Gastroesophageal sphincter (tissue), 4 donors: ENCODE results near the gene GALNT2. TPM values are rescaled to one million over a fixed set of nuclear protein-coding genes. Genes with fewer than 3 reads are reported as not detected.

Experiments used
- ATAC-seq: fragments of 150-250 bp; one replicate; pipeline ENCODE4 v1.9.1; 2016; ENCODE audit warnings: mild to moderate bottlenecking, moderate library complexity
- H3K27ac ChIP-seq, 4 donors: fragments of 200-600 bp; sonication (generic) in 3 of 4; 1 replicate in 3 of 4; 2 replicates in 1 of 4; pipeline ENCODE4 v1.5.1; 2016 to 2019
- H3K27me3 ChIP-seq: fragments of 200-600 bp; sonication (generic); one replicate; pipeline ENCODE4 v1.5.1; 2019
- H3K36me3 ChIP-seq, 2 donors: fragments of 200-600 bp; sonication (generic); one replicate each; pipeline ENCODE4 v1.5.1; 2019; ENCODE audit warnings: control low read depth in 1 of 2
- H3K4me1 ChIP-seq, 3 donors: fragments of 200-600 bp; sonication (generic); 1 replicate in 2 of 3; 2 replicates in 1 of 3; pipeline ENCODE4 v1.5.1; 2016 to 2019; ENCODE audit warnings: control low read depth in 2 of 3
- H3K4me3 ChIP-seq, 2 donors: fragments of 200-600 bp; sonication (generic); one replicate each; pipeline ENCODE4 v1.5.1; 2019; ENCODE audit warnings: mild to moderate bottlenecking in 1 of 2, moderate library complexity in 1 of 2
- H3K9me3 ChIP-seq, 3 donors: fragments of 200-600 bp; sonication (generic); one replicate each; pipeline ENCODE4 v1.5.1; 2017 to 2019; ENCODE audit warnings: control low read depth in 2 of 3
- CTCF ChIP-seq, 4 experiments: fragments of 200-600 bp in 2 of 4; fragments of 450-650 bp in 2 of 4; sonication (generic) in 1 of 4; IDR thresholded peaks; one replicate each; pipeline ENCODE4 v1.5.1; 2017 to 2019; ENCODE audit warnings: antibody characterized with exemption in 4 of 4, mild to moderate bottlenecking in 2 of 4, moderate library complexity in 2 of 4
- EP300 ChIP-seq: sonication (generic); formaldehyde crosslinking; IDR thresholded peaks from one replicate; pipeline ENCODE4 v1.6.1; 2017; ENCODE audit warnings: antibody characterized with exemption, mild to moderate bottlenecking
- POLR2A ChIP-seq, 2 donors: fragments of 450-650 bp; IDR thresholded peaks; one replicate each; pipeline ENCODE4 v1.6.1; 2017; ENCODE audit warnings: antibody characterized with exemption in 2 of 2, mild to moderate bottlenecking in 2 of 2, moderate library complexity in 1 of 2
- POLR2AphosphoS5 ChIP-seq: sonication (generic); formaldehyde crosslinking; IDR thresholded peaks from one replicate; pipeline ENCODE4 v1.6.1; 2017; ENCODE audit warnings: antibody characterized with exemption
- WGBS, 2 donors: methylation state at CpG; one replicate each; pipeline ENCODE4 v1.1.5; 2018; ENCODE audit warnings: low coverage in 1 of 2; 5-methylcytosine and 5-hydroxymethylcytosine counted together
- total RNA-seq, 4 donors: library from RNA; depleted of rRNA; stranded (reverse); fragments of >200 nt; gene quantifications; one replicate each; pipeline ENCODE4 v1.1.0, GENCODE V29; 2016

The GALNT2 gene
- total RNA-seq, 4 donors from 2014 or later, result 95.3 to 160 (median 134) TPM

DNA sequence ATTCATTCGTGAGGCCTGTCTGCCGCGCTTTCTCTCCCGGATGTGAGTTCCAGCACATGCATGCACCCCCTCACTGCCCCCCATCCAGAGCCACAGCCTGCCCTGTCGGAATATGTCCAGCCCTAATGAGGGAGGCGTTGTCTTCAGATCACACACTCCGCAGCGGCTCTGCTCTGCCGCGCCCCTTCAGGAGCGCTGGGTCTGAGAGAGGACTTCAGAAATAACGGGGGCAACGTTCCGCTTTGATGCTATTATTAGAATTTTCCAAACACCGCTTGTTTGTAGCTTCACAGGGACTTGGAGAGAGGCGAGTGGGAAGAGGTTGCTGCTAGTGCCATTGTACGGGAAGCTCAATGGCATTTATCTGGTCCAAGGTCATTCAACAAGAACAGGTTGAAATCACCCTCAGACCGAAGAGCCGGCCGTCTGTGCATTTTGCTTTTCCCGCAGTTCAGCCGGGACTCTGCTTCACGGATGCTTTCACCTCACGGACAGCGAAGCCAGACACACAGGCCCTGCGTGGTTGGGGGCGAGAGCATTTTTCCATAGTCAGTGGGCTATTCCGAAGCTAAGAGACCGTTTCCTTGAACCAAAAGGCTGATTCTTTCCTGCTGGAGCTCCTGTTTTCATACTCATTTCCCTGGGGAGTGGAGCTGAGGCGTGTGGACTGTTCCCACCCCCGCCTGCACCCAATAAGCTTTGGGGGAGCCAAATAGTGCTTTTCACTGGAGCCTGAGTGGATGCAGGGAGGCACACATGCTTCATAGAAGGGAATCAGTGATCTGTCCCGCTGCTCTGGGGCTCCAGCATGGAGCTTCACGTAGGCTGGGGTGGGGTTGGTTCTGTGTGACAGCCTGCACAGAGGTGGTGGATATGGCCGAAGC is 69.7 kb downstream of the GALNT2 start:
- Histone ChIP-seq H3K4me1 (peaks cover 7 to 100% (median 20%) of the 10 kb centered on the region in 3 donors), H3K27me3 (no peaks in the 10 kb centered on the region), H3K4me3 (peak overlapping the region in 1 of 2 donors; percentile 30), H3K9me3 (no peaks in the 10 kb centered on the region), H3K36me3 (no peaks in the 10 kb centered on the region), H3K27ac (peak overlapping the region; percentile 9 to 76 (median 69))
- peak; percentile 37 for ATAC-seq
- 55% methylated on average over 13 of the region's 34 CpGs; no CpG with 5 or more reads in 1 of the 2 donors for WGBS, 2 donors
- no peak for TF ChIP-seq CTCF (IDR thresholded peaks at IDR 0.05)
- no peak for TF ChIP-seq EP300
- no peak for TF ChIP-seq POLR2AphosphoS5
- TF ChIP-seq POLR2A (IDR thresholded peaks at IDR 0.05), result no peak

DNA sequence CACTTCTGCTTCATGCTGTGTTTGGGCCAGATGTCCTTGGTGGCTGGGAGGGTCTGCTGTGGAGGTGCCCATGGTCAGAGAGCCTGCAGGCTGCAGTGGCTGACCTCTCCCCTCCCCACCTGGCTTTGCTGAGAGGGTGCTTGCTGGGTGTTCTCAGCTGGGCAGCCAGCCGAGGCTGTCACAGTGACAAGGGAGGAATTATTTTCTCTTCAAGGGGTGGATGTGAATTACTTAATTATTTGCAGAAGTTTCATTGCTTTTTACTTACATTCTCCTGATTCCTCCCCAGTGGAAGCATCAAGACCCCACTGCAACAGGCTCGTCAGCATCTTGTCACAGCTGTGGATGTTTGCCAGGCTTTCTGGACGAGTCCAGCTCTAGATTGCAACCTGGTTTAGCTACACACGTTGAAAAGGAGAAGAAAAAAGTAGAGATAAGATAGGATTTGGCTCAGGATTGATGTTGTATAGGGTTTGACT is 70.3 kb downstream of the GALNT2 start:
- Histone ChIP-seq H3K36me3 (no peaks in the 10 kb centered on the region), H3K9me3 (no peaks in the 10 kb centered on the region), H3K27ac (peak overlapping the region in 3 of 4 donors; percentile 68 to 76 (median 70)), H3K4me1 (peaks cover 7 to 100% (median 20%) of the 10 kb centered on the region in 3 donors), H3K4me3 (peak overlapping the region in 1 of 2 donors; percentile 30), H3K27me3 (no peaks in the 10 kb centered on the region)
- WGBS, 2 donors, result 30 to 48% methylated on average over 3 to 4 of the region's 4 CpGs
- no peak for ATAC-seq
- TF ChIP-seq CTCF (IDR thresholded peaks at IDR 0.05), result no peak
- TF ChIP-seq POLR2A (IDR thresholded peaks at IDR 0.05), result no peak
- no peak for TF ChIP-seq EP300
- TF ChIP-seq POLR2AphosphoS5, result no peak

GRCh38 chr1:230138561-230139239 is 71.7 kb downstream of the GALNT2 start:
- TF ChIP-seq CTCF (IDR thresholded peaks at IDR 0.05), result no peak
- no peak for TF ChIP-seq EP300
- Histone ChIP-seq H3K4me3 (no peak overlapping the region), H3K36me3 (no peaks in the 10 kb centered on the region), H3K4me1 (peaks cover 7 to 100% (median 29%) of the 10 kb centered on the region in 3 donors), H3K27me3 (no peaks in the 10 kb centered on the region), H3K9me3 (no peaks in the 10 kb centered on the region), H3K27ac (peak overlapping the region in 1 of 4 donors; percentile 70)
- WGBS, 2 donors, result 89 to 91% methylated on average over 5 to 7 of the region's 7 CpGs
- ATAC-seq, result no peak

GRCh38 chr1:230139315-230139714 is 72.3 kb downstream of the GALNT2 start:
- Histone ChIP-seq H3K27me3 (no peaks in the 10 kb centered on the region), H3K27ac (no peak overlapping the region), H3K9me3 (no peaks in the 10 kb centered on the region), H3K4me3 (no peak overlapping the region), H3K36me3 (no peaks in the 10 kb centered on the region), H3K4me1 (peaks cover 7 to 100% (median 32%) of the 10 kb centered on the region in 3 donors)
- no peak for TF ChIP-seq POLR2AphosphoS5
- no peak for TF ChIP-seq CTCF (IDR thresholded peaks at IDR 0.05)
- TF ChIP-seq EP300, result no peak
- TF ChIP-seq POLR2A (IDR thresholded peaks at IDR 0.05), result no peak
- WGBS, 2 donors, result 78 to 100% methylated on average over 1 of the region's 4 CpGs
- ATAC-seq, result no peak
